ENCODE measurements around the gene STXBP5.

GRCh38 chr6:147274012-147274411 is 69.8 kb downstream of the STXBP5 start:
- TF ChIP-seq EP300 (IDR thresholded peaks at IDR 0.05) (no peak), HEYL (CRISPR knock-in tag; IDR thresholded peaks at IDR 0.05) (no peak), MAX (IDR thresholded peaks at IDR 0.05) (no peak), POLR2A (IDR thresholded peaks at IDR 0.05; ENCODE audit: low read length) (no peak), RNF2 (IDR thresholded peaks at IDR 0.05; ENCODE audit: borderline replicate concordance, low read depth) (no peak), CHD4 (IDR thresholded peaks at IDR 0.05; ENCODE audit: borderline replicate concordance) (no peak), HDAC2 (IDR thresholded peaks at IDR 0.05) (no peak), MAFK (IDR thresholded peaks at IDR 0.05; ENCODE audit: partially characterized antibody) (no peak)
- TF ChIP-seq, protein P1, sequence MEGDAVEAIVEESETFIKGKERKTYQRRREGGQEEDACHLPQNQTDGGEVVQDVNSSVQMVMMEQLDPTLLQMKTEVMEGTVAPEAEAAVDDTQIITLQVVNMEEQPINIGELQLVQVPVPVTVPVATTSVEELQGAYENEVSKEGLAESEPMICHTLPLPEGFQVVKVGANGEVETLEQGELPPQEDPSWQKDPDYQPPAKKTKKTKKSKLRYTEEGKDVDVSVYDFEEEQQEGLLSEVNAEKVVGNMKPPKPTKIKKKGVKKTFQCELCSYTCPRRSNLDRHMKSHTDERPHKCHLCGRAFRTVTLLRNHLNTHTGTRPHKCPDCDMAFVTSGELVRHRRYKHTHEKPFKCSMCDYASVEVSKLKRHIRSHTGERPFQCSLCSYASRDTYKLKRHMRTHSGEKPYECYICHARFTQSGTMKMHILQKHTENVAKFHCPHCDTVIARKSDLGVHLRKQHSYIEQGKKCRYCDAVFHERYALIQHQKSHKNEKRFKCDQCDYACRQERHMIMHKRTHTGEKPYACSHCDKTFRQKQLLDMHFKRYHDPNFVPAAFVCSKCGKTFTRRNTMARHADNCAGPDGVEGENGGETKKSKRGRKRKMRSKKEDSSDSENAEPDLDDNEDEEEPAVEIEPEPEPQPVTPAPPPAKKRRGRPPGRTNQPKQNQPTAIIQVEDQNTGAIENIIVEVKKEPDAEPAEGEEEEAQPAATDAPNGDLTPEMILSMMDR (IDR thresholded peaks at IDR 0.05), result no peak

All from A549 (cell line).